Ramos (cell line): ENCODE data around the gene PLAA.

ENCODE experiments used
- in situ Hi-C: fragments of 300-500 bp; cut with MboI; formaldehyde crosslinking; loops from one replicate; pipeline ENCODE4 v1.14.3; 2022; ENCODE audit warnings: low sequenced_read_pairs; ENCODE audit not compliant: unreplicated experiment

The PLAA gene

DNA sequence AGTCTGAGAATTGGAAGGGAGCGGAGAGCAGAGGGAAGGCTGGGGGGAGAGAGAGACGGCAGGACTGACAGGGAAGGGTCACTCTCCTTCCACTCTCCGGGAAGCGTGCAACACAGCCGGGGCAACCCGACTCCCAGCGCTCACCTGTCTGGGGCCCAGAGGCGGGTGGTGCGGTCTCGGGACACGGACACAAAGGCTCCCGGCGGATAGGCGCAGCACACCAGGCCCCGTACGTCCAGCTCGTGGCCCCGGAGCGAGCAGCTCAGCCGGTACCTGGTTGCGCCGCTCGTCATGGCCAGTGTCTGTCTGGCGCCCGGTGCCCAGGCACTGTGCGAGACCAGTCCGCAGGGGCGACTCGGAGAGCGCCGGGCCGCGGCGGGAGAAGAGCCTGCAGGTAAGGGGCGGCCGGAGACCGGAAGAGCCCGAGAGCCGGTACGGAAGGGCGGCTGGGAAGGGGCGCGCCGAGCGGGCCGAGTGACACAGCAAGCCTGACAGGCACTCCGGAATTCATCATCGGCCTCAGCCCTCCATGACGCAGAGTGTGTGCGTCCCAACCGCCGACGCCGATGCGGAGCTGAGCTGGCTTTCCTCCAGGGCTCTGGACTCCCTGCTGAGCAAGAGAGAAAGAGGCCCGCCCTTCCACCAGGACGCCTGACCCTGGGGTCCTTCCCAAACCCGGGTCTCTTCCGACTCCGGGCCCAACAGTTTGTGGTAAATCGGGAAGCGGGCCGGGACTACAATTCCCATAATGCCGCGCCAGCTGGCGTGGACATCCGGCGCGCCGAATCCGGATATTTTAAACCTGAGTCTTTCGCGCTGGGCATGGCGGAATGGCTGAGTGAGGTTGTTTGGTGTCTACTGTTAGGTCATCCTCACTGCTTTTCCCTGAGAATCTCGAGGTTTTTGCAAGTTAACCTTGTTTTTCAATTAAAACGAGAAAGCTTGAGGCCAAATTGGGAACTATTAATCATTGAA lies at the start of gene PLAA:
TSS of gene PLAA (minus strand) at position 490 of the 975 bp plus-strand sequence. CDS start at position 293, 197 bp downstream.
- in situ Hi-C loops = no loop called here

DNA sequence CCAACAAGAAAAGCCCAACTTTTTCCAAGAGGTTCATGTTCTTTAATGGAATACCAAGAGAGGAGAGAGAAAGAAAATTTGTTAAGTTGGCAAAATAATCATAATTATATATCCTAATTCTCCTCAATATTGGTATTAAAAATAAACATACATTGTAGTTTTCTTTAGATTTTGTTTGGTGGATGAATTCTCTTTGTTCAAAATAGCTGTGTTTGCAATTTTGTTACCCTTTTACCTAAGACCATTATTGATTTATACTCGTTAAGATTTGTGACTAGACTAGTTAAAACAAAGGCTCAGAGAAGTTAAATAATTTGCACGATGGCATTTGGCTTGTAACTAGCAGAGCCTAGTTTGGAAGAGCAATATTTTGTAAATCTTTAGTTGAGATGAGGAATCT lies 48.8 kb upstream of the PLAA start:
- in situ Hi-C loops = loop anchor here (25.0 kb wide), 1 partner anchor 259 kb away; no protein-coding TSS in a partner anchor

DNA sequence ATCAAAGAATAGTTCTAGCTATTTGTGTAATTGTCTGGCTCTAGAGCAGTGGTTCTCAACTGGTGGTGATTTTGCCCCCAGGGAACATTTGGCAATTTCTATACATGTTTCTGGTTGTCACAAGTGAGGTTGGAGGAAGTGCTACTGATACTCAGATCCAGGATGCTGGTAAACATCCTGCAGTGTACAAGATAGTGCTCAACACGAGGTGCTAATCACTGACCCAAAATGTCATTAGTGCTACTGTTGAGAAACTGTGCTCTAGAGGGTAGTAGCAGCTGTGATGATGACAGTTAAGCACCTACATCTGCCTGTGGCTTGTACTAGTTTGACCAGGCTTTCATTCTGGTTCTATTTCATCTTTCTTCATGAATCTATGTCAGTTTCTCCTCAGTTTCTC lies 36.3 kb upstream of the PLAA start:
- in situ Hi-C loops = loop anchor here (25.0 kb wide), 1 partner anchor 246 kb away; no protein-coding TSS in a partner anchor

DNA sequence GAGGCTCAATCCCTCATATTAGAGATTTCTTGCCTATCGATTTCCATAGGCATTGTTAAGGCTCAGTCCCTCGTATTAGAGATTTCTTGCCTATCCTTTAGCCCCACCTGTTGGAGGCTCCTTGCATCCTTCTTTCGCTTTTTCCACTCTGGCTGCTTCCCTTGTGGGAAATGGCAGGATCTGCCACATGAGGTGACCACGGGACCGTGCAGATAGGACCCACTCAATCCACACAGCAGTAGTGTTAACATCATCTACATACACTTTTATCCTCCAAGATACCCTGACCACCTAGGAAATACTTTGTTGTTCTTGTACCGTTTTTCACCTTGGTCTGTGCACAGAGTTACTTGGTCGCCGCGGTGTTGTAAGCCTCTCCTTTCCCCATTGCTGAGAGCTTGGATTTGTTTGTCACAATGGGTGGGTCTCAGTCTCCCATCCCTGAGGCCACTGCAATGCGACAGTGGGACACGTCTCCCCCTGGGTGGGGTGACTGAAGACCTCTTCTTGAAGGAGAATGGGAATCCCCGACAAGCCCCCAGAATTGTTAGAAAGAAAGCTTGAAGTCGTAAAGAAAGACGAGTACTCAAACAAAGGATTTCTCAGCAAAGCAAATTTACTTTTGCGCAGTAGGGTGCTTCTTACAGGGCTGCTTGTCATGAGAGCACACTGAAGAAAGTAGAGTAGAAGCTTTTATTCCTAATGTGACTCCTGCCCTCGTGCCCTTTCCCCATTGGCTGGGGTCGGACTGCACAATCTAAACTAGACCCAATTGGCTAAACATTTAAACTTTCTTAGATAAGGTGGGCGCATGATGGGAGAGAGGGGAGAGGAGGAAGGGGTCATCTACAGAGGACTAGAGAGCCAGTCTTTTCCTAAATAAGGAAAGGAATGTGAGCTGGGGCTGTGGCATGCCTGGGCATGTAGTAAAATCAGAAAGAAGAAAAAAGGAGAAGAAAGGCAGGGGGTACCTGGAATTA lies 29.0 kb upstream of the PLAA start:
- in situ Hi-C loops = loop anchor here (25.0 kb wide), 1 partner anchor 239 kb away; no protein-coding TSS in a partner anchor

DNA sequence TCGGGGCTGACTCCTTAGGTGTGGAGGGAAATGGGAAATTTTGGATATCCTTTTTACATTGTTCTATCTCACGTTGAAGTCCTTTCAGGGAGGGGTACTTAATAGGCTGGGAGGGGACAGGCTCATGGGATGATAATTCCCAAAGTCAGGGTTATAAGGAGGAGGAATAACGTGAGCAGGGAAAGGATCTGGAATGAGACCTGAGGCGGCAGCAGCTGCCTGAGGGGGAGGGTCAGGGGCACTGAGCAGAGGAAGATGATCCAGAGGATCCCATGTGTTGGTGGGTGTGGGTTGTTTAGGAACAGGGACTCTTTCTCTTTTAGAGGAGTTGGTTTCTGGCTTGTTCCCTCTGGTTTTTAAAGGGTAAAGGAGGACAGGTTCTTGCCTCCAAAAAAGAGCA lies 27.9 kb upstream of the PLAA start:
- in situ Hi-C loops = loop anchor here (25.0 kb wide), 1 partner anchor 238 kb away; no protein-coding TSS in a partner anchor

GRCh38 chr9:26973989-26974388 lies 26.9 kb upstream of the PLAA start:
- in situ Hi-C loops = no loop called here

DNA sequence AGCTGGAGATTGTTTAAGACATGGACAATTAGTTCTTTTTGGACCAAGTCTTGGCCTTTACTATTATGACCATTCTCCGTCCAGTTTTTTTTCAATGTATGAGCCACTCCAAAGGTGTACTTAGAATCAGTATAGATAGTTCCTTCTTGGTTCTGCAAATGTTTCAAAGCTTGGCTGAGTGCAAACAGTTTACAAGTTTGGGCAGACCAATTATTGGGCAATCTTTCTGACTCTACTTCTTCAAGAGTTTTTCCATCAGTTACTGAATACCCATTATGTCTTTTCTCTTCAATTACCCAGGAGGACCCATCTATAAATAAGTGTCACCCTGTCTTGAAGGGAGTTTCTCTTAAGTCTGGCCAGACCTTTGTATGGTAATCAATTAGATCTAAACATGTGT lies 24.7 kb upstream of the PLAA start:
- in situ Hi-C loops = no loop called here

- in situ Hi-C loops = no loop called here
Observed at GRCh38 chr9:26956860-26957233, 9.8 kb upstream of the PLAA start.

GRCh38 chr9:26955921-26956859 lies 9.1 kb upstream of the PLAA start, which contains the start of gene IFT74:
Gene IFT74, plus strand, starts transcription at chr9:26956412. Its CDS starts 5,556 bp downstream, at chr9:26961968.
- in situ Hi-C loops = no loop called here

DNA sequence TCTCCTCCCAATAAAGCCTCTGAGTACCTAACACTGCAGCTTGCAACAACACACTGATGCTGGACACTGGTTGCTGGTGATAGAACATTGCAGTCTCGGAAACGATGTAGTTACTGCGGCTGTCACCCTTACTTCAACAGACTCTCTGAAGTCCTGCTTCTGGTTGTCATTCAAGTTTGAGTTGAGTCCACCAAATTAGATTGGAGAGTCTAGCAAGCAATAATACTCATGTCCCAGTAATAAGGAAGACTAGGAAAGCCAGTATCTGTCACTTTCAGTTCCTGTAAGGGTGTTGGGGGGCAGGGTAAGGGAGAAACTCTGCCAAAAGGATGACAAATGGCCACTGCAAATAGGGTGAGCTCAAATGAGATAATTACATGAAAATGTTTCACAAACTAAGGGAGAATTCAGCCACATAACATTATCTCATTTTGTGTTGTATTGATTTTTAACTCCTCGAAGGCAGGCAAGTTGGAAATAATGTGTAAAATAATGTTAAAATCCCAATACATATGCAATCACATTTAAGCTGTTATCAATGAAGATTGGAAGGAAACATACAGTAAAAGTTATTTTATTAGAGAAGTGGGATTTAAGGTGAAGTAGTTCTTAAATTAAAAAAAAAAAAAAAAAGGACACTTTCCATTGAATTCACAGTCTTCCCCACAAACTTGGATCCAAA lies 8.3 kb upstream of the PLAA start:
- in situ Hi-C loops = no loop called here

DNA sequence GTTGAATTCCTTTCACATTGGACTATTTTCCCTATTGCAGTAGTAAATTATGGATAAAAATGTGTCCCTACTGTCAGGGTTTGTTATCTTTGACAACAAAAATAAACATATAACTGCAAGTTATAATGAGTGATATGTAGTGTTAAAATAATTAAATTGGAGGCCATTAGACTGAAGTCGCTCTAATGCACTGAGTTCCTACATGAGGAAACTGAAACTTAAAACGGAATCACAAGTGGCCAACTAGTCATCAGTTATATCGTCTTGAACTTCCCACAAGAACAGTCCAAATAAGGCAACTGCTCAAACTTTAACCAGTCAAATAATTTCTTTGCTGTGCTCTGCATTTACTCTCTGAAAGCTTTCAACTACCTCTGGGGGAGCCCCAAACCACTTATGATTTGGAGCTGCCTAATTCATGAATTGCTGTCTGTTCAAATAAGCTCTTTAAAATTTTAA lies 7.0 kb upstream of the PLAA start:
- in situ Hi-C loops = no loop called here

- in situ Hi-C loops = no loop called here
Observed at GRCh38 chr9:26951794-26952193, 4.8 kb upstream of the PLAA start.

GRCh38 chr9:26950521-26950920 lies 3.5 kb upstream of the PLAA start:
- in situ Hi-C loops = no loop called here

- in situ Hi-C loops = no loop called here
Observed at GRCh38 chr9:26949637-26950069, 2.6 kb upstream of the PLAA start.

DNA sequence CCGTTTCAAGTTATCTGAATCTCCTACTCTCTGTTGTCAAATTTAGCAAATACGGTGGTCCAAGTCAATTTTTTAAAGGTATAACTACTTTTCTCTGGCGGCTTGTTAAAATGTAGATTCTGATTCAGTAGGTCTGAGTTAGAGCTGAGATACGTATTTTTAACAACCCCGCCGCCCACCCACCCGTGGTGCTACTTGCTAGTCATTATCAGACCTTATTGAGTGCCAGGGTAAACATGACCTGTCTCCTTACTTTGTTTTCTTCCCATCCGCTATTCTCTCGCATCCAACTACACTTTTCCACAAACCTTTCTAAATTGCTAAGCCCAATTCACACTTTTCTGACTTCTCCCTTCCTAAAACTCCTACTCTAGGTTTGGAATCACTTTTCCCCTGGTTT lies 694 bp upstream of the PLAA start:
- in situ Hi-C loops = no loop called here

- in situ Hi-C loops = no loop called here
Observed at GRCh38 chr9:26945591-26945990, 1.5 kb downstream of the PLAA start.

- in situ Hi-C loops = no loop called here
Observed at GRCh38 chr9:26940779-26941178, 6.3 kb downstream of the PLAA start.

GRCh38 chr9:26939955-26940711 lies 6.9 kb downstream of the PLAA start:
- in situ Hi-C loops = no loop called here
